Measurements from ENCODE around the gene TMEM131.

DNA sequence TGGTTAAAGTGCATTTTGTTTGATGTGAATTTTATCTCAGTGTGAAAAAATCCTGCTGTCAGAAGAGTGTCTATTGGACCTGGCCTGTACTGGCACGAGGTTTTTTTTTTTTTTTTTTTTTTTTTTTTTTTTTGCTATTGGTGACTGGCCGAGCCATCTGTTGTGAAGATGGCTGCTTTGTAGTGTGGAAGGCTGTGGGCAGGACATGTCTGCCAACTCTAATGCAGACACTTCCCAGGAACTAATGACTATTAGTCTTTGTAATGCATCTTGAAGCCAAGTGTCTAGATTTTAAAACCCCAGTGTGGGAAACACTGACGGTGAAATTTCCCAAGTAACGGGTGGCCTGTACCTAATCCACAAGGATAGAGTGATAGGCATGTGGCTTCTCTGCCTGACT lies 248.0 kb downstream of the TMEM131 start:
- TF ChIP-seq, protein P1, sequence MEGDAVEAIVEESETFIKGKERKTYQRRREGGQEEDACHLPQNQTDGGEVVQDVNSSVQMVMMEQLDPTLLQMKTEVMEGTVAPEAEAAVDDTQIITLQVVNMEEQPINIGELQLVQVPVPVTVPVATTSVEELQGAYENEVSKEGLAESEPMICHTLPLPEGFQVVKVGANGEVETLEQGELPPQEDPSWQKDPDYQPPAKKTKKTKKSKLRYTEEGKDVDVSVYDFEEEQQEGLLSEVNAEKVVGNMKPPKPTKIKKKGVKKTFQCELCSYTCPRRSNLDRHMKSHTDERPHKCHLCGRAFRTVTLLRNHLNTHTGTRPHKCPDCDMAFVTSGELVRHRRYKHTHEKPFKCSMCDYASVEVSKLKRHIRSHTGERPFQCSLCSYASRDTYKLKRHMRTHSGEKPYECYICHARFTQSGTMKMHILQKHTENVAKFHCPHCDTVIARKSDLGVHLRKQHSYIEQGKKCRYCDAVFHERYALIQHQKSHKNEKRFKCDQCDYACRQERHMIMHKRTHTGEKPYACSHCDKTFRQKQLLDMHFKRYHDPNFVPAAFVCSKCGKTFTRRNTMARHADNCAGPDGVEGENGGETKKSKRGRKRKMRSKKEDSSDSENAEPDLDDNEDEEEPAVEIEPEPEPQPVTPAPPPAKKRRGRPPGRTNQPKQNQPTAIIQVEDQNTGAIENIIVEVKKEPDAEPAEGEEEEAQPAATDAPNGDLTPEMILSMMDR (IDR thresholded peaks at IDR 0.05 in 2 of 3, conservative IDR thresholded peaks at IDR 0.05 in 1 of 3; ENCODE audit: control insufficient read depth in 2 of 3, extremely low read depth in 1 of 3, insufficient read depth in 1 of 3, low read depth in 3 of 3, low read length in 3 of 3), result no peak
- TF ChIP-seq SUZ12 (IDR thresholded peaks at IDR 0.05; ENCODE audit: unreplicated experiment), result no peak
- TF ChIP-seq ESRRA (IDR thresholded peaks at IDR 0.05; ENCODE audit: low read length), result no peak
- TF ChIP-seq HDAC2 (IDR thresholded peaks at IDR 0.05), result no peak
- TF ChIP-seq, protein P2, sequence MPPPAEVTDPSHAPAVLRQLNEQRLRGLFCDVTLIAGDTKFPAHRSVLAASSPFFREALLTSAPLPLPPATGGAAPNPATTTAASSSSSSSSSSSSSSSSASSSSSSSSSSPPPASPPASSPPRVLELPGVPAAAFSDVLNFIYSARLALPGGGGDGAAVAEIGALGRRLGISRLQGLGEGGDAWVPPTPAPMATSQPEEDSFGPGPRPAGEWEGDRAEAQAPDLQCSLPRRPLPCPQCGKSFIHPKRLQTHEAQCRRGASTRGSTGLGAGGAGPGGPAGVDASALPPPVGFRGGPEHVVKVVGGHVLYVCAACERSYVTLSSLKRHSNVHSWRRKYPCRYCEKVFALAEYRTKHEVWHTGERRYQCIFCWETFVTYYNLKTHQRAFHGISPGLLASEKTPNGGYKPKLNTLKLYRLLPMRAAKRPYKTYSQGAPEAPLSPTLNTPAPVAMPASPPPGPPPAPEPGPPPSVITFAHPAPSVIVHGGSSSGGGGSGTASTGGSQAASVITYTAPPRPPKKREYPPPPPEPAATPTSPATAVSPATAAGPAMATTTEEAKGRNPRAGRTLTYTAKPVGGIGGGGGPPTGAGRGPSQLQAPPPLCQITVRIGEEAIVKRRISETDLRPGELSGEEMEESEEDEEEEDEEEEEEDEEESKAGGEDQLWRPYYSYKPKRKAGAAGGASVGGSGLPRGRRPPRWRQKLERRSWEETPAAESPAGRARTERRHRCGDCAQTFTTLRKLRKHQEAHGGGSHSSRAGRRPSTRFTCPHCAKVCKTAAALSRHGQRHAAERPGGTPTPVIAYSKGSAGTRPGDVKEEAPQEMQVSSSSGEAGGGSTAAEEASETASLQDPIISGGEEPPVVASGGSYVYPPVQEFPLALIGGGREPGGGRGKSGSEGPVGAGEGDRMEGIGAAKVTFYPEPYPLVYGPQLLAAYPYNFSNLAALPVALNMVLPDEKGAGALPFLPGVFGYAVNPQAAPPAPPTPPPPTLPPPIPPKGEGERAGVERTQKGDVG (CRISPR knock-in tag; IDR thresholded peaks at IDR 0.05), result no peak
- TF ChIP-seq SMAD1 (IDR thresholded peaks at IDR 0.05; ENCODE audit: low read depth, partially characterized antibody), result no peak
- no peak for TF ChIP-seq MTA2 (IDR thresholded peaks at IDR 0.05; ENCODE audit: low read depth)

Measured in GM12878 (cell line).